Measurements from ENCODE around the gene GRM4. TPM values are rescaled to one million over a fixed set of nuclear protein-coding genes. Genes with fewer than 3 reads are reported as not detected.

The GRM4 gene
- polyA plus RNA-seq, 1 of the 3 experiments (the other 2 are of a cell fraction), result not detected

DNA sequence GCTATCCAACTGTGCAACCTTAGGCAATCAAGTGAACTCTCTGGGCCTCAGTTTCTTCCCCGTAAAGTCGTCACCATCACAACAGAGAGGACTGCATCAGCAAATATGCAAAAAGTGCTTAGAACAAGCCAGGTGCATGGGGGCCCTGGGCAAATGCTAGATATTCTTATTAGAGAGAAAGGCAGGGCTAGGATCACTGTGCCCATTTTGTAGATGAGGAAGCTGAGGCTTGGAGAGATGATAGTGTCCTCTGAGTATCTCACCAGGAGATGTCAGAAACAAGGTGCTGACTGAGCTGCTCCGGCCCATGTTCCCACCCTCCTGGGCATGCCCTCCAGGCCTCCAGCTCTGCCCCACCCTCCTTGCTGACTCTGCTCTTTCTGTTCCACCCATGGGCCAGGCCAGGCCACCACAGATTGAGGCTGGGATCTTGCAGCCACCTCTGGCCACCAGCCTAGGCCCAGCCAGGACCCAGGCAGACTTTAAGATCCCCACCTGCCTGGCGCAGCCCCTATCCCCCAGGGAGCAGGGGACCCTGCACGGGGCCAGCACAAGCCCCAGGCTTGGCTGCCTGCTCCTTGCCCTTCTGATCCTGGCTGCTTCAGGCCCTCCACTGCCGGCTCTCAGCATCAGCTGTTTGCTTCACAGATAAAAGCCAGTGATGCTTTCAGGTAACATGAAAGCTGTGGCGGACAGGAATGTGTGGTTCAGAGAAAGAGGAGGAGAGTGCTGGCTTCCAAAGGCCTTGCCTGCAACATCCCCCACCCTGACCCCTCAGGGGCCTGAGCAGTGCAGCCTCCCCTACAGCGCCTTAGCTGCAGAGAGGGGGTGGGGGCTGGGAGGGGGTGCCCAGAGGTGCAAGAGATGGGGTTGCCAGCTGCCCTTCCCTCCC lies 47.6 kb downstream of the GRM4 start (continued):
- TF ChIP-seq EZH2phosphoT487 (IDR thresholded peaks at IDR 0.05; ENCODE audit: borderline replicate concordance, low read depth), result no peak

DNA sequence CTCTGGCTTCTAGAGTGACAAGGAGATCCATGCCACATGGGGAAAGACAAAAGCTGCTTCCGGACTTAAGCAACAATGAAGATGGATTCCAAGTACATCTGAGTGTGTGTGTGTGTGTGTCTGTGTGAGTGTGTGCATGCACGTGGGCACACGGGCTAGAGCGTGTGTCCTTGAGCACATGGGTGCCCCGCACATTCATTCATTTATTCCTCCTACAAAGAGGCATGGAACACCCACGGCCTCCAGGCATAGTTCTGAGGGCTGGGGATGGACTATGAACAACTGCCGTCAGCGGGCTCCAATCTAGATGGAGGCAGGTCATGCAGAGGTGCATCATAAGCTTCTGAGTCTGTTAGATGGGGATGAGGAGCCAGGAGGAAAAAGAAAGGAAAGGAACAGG lies 49.1 kb downstream of the GRM4 start:
- no peak overlapping the region for H3K4me3 ChIP-seq (ENCODE audit: low read depth in 2 of 2, low read length in 1 of 2)
- POLR2A ChIA-PET, result no interaction called here
- 63% methylated on average over 8 of the region's 8 CpGs for WGBS (ENCODE audit: low lambda C conversion rate)
- H3K9ac ChIP-seq, result no peak overlapping the region
- H3K27me3 ChIP-seq (ENCODE audit: insufficient read depth), result peaks cover 20% of the 10 kb centered on the region; the same call in 1 of the 2 replicates
- CTCF ChIA-PET, result no interaction called here
- no peak overlapping the region for H3K27ac ChIP-seq (ENCODE audit: low read depth in 2 of 2, low read length in 1 of 2)
- H3K9me2 ChIP-seq, result no peaks in the 10 kb centered on the region
- no peak for DNase-seq
- no peaks in the 10 kb centered on the region; a peak in 1 of 4 replicates for H3K4me1 ChIP-seq (ENCODE audit: control insufficient read depth in 1 of 2, insufficient read depth in 2 of 2, low read depth in 1 of 2, low read length in 1 of 2)
- TF ChIP-seq, protein P1, sequence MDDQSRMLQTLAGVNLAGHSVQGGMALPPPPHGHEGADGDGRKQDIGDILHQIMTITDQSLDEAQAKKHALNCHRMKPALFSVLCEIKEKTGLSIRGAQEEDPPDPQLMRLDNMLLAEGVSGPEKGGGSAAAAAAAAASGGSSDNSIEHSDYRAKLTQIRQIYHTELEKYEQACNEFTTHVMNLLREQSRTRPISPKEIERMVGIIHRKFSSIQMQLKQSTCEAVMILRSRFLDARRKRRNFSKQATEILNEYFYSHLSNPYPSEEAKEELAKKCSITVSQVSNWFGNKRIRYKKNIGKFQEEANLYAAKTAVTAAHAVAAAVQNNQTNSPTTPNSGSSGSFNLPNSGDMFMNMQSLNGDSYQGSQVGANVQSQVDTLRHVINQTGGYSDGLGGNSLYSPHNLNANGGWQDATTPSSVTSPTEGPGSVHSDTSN (IDR thresholded peaks at IDR 0.05), result no peak
- TF ChIP-seq, protein P2, sequence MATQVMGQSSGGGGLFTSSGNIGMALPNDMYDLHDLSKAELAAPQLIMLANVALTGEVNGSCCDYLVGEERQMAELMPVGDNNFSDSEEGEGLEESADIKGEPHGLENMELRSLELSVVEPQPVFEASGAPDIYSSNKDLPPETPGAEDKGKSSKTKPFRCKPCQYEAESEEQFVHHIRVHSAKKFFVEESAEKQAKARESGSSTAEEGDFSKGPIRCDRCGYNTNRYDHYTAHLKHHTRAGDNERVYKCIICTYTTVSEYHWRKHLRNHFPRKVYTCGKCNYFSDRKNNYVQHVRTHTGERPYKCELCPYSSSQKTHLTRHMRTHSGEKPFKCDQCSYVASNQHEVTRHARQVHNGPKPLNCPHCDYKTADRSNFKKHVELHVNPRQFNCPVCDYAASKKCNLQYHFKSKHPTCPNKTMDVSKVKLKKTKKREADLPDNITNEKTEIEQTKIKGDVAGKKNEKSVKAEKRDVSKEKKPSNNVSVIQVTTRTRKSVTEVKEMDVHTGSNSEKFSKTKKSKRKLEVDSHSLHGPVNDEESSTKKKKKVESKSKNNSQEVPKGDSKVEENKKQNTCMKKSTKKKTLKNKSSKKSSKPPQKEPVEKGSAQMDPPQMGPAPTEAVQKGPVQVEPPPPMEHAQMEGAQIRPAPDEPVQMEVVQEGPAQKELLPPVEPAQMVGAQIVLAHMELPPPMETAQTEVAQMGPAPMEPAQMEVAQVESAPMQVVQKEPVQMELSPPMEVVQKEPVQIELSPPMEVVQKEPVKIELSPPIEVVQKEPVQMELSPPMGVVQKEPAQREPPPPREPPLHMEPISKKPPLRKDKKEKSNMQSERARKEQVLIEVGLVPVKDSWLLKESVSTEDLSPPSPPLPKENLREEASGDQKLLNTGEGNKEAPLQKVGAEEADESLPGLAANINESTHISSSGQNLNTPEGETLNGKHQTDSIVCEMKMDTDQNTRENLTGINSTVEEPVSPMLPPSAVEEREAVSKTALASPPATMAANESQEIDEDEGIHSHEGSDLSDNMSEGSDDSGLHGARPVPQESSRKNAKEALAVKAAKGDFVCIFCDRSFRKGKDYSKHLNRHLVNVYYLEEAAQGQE (IDR thresholded peaks at IDR 0.05; ENCODE audit: low read depth, low read length), result no peak
- TF ChIP-seq NFIC (IDR thresholded peaks at IDR 0.05; ENCODE audit: borderline replicate concordance) (no peak), RCOR1 (IDR thresholded peaks at IDR 0.05; ENCODE audit: low read length) (no peak), ELF1 (IDR thresholded peaks at IDR 0.05) (no peak), EP300 (IDR thresholded peaks at IDR 0.05; ENCODE audit: borderline replicate concordance in 1 of 2, low read depth in 1 of 2, low read length in 1 of 2) (no peak), RAD21 (IDR thresholded peaks at IDR 0.05; ENCODE audit: low read length) (no peak), FOXJ3 (CRISPR knock-in tag; IDR thresholded peaks at IDR 0.05) (no peak), CHD2 (IDR thresholded peaks at IDR 0.05; ENCODE audit: low read length, partially characterized antibody) (no peak), POLR2AphosphoS5 (IDR thresholded peaks at IDR 0.05; ENCODE audit: low read depth, low read length) (no peak), RXRA (IDR thresholded peaks at IDR 0.05; ENCODE audit: borderline replicate concordance, low read depth) (no peak), TCF12 (IDR thresholded peaks at IDR 0.05) (no peak), NRF1 (IDR thresholded peaks at IDR 0.05; ENCODE audit: low read depth, low read length) (no peak), TEAD4 (IDR thresholded peaks at IDR 0.05; ENCODE audit: borderline replicate concordance, insufficient read depth) (no peak)
- TF ChIP-seq, protein P3, sequence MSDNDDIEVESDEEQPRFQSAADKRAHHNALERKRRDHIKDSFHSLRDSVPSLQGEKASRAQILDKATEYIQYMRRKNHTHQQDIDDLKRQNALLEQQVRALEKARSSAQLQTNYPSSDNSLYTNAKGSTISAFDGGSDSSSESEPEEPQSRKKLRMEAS (IDR thresholded peaks at IDR 0.05; ENCODE audit: low read depth), result no peak
- TF ChIP-seq, protein P4, sequence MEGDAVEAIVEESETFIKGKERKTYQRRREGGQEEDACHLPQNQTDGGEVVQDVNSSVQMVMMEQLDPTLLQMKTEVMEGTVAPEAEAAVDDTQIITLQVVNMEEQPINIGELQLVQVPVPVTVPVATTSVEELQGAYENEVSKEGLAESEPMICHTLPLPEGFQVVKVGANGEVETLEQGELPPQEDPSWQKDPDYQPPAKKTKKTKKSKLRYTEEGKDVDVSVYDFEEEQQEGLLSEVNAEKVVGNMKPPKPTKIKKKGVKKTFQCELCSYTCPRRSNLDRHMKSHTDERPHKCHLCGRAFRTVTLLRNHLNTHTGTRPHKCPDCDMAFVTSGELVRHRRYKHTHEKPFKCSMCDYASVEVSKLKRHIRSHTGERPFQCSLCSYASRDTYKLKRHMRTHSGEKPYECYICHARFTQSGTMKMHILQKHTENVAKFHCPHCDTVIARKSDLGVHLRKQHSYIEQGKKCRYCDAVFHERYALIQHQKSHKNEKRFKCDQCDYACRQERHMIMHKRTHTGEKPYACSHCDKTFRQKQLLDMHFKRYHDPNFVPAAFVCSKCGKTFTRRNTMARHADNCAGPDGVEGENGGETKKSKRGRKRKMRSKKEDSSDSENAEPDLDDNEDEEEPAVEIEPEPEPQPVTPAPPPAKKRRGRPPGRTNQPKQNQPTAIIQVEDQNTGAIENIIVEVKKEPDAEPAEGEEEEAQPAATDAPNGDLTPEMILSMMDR (IDR thresholded peaks at IDR 0.05), result no peak
- TF ChIP-seq, protein P5, sequence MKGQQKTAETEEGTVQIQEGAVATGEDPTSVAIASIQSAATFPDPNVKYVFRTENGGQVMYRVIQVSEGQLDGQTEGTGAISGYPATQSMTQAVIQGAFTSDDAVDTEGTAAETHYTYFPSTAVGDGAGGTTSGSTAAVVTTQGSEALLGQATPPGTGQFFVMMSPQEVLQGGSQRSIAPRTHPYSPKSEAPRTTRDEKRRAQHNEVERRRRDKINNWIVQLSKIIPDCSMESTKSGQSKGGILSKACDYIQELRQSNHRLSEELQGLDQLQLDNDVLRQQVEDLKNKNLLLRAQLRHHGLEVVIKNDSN (IDR thresholded peaks at IDR 0.05; ENCODE audit: borderline replicate concordance, low read depth), result no peak
- no peaks in the 10 kb centered on the region for H3K79me2 ChIP-seq (ENCODE audit: insufficient read depth)
- H3K4me2 ChIP-seq, result no peak overlapping the region
- H4K20me1 ChIP-seq (ENCODE audit: insufficient read depth), result no peaks in the 10 kb centered on the region
- H3F3A ChIP-seq (replicated peaks; ENCODE audit: insufficient read depth), result no peaks in the 10 kb centered on the region
- H3K36me3 ChIP-seq (replicated peaks in 1 of 2; ENCODE audit: control insufficient read depth in 1 of 2, insufficient read depth in 2 of 2, low read length in 1 of 2), result no peaks in the 10 kb centered on the region
- H2AFZ ChIP-seq (ENCODE audit: low read depth), result no peak overlapping the region
- H3K9me3 ChIP-seq, result no peaks in the 10 kb centered on the region

All from SK-N-SH (cell line).